ENCODE results near the gene ABCC2. TPM values are rescaled to one million over a fixed set of nuclear protein-coding genes. Genes with fewer than 3 reads are reported as not detected.
"Not testable (repeated sequence)": the region's sequence is repeated elsewhere in the genome, so short reads cannot be mapped to it uniquely, and the experiment has no call there.

The ABCC2 gene
- total RNA-seq (2021), result 1.1 and 1.3 TPM in 2 replicates
- percentile 31 among the genes with signal in this experiment for Bru-seq, nascent RNA
- percentile 39 among the genes with signal in this experiment for BruChase-seq, experiment 1, labeled RNA remaining after a 2-hour chase
- percentile 38 among the genes with signal in this experiment for BruChase-seq, experiment 2, labeled RNA remaining after a 6-hour chase
- long read RNA-seq, result 0 reads

DNA sequence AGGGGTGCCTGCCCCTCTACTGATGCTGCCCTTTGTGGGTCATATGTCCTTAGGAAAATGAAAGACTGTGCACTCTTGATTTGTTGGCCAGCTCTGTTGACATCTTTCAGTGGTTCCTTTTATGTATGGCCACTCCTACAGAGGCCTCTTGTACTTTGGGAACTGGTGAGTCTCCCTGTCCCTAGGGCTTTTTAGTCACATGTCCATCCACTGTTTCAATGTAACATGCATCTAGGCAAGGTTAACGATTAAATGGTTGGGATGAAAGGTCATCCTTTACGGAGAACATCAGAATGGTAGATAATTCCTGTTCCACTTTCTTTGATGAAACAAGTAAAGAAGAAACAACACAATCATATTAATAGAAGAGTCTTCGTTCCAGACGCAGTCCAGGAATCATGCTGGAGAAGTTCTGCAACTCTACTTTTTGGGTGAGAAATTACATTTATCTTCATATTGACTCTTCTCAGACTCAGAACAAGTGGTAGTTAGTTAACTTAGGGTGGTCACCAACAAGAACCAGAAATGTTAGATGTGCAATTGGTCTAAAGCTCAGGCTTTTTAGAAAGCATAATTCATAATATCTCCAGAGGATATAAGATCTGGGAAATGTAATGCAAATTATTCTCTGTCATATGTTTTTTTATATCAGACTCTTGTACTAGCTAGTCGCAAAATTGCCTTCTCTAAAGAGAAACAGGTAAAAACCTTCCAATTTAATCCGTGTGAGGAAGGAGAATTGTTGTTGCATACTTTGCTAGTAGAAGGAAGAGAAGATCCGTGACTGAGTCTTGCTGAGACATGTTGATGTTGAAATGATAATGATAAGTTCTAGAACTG lies at the start of gene ABCC2:
ABCC2 (plus strand) TSS at position 194 of the 840 bp plus-strand sequence; CDS start at position 399, 205 bp downstream.
- no TSS peak for BruUV-seq (replicated peaks)
- Histone ChIP-seq H3K27ac (ENCODE audit: low read depth, low read length, poor library complexity, severe bottlenecking) (no peak within 1 kb of the TSS), H3K9me3 (ENCODE audit: low read depth, low read length, poor library complexity, severe bottlenecking) (no peaks in the 10 kb centered on the region), H3K4me1 (ENCODE audit: insufficient read depth, low read length, poor library complexity, severe bottlenecking) (peaks cover 16% of the 10 kb centered on the region), H3K4me3 (ENCODE audit: low read depth, low read length, poor library complexity, severe bottlenecking) (no peak within 1 kb of the TSS), H3K27me3 (replicated peaks; ENCODE audit: insufficient read depth, low read depth, low read length, poor library complexity) (no peaks in the 10 kb centered on the region), H3K36me3 (ENCODE audit: insufficient read depth, low read length, poor library complexity, severe bottlenecking) (no peaks in the 10 kb centered on the region)
- TF ChIP-seq, protein P1, sequence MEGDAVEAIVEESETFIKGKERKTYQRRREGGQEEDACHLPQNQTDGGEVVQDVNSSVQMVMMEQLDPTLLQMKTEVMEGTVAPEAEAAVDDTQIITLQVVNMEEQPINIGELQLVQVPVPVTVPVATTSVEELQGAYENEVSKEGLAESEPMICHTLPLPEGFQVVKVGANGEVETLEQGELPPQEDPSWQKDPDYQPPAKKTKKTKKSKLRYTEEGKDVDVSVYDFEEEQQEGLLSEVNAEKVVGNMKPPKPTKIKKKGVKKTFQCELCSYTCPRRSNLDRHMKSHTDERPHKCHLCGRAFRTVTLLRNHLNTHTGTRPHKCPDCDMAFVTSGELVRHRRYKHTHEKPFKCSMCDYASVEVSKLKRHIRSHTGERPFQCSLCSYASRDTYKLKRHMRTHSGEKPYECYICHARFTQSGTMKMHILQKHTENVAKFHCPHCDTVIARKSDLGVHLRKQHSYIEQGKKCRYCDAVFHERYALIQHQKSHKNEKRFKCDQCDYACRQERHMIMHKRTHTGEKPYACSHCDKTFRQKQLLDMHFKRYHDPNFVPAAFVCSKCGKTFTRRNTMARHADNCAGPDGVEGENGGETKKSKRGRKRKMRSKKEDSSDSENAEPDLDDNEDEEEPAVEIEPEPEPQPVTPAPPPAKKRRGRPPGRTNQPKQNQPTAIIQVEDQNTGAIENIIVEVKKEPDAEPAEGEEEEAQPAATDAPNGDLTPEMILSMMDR (conservative IDR thresholded peaks at IDR 0.05; ENCODE audit: low read depth, low read length), result no peak
- no peak for TF ChIP-seq EZH2 (IDR thresholded peaks at IDR 0.05; ENCODE audit: borderline replicate concordance, low read depth, low read length, poor library complexity, severe bottlenecking)
- DNase-seq (ENCODE audit: low spot score), result no peak
- ChIA-PET CTCF (no interaction called here), POLR2A (ENCODE audit: low non-redundant PET) (no interaction called here)
- intact Hi-C loops (cut with micrococcal nuclease; ENCODE audit: unreplicated experiment), result no loop called here

DNA sequence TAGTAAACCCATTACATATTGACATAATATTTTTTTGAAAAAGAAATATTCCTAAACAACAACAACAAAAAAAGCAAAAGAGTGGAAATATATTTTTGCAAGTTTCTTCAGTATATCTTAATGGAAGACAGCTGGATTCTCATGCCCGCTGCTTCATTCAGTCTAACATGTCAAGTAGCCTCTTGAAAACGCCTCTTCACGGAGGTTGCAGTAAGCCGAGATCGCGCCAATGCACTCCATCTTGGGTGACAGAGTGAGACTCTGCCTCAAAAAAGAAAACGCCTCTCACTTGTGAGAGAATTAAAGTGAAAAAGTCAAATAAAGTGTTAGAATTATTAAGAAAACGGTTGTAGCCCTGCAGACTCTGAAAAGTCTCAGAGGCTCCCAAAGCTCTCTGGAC lies 49.1 kb upstream of the ABCC2 start:
- H3K27me3 ChIP-seq (replicated peaks; ENCODE audit: insufficient read depth, low read depth, low read length, poor library complexity), result no peaks in the 10 kb centered on the region
- H3K4me3 ChIP-seq (ENCODE audit: low read depth, low read length, poor library complexity, severe bottlenecking), result peak overlapping the region; percentile 80
- no peak for TF ChIP-seq EZH2 (IDR thresholded peaks at IDR 0.05; ENCODE audit: borderline replicate concordance, low read depth, low read length, poor library complexity, severe bottlenecking)
- TF ChIP-seq, protein P1 (conservative IDR thresholded peaks at IDR 0.05; ENCODE audit: low read depth, low read length), result no peak
- no peaks in the 10 kb centered on the region for H3K4me1 ChIP-seq (ENCODE audit: insufficient read depth, low read length, poor library complexity, severe bottlenecking)
- intact Hi-C loops (cut with micrococcal nuclease; ENCODE audit: unreplicated experiment), result no loop called here
- H3K27ac ChIP-seq (ENCODE audit: low read depth, low read length, poor library complexity, severe bottlenecking), result no peak overlapping the region
- POLR2A ChIA-PET (ENCODE audit: low non-redundant PET), result no interaction called here
- no peaks in the 10 kb centered on the region for H3K9me3 ChIP-seq (ENCODE audit: low read depth, low read length, poor library complexity, severe bottlenecking)
- no TSS peak for BruUV-seq (replicated peaks)
- H3K36me3 ChIP-seq (ENCODE audit: insufficient read depth, low read length, poor library complexity, severe bottlenecking), result peaks cover 21% of the 10 kb centered on the region
- CTCF ChIA-PET, result interaction anchor here (0.6 kb wide), 1 partner anchor 94 kb away, joined by 5 read pairs; no protein-coding TSS in a partner anchor
- DNase-seq (ENCODE audit: low spot score), result no peak

DNA sequence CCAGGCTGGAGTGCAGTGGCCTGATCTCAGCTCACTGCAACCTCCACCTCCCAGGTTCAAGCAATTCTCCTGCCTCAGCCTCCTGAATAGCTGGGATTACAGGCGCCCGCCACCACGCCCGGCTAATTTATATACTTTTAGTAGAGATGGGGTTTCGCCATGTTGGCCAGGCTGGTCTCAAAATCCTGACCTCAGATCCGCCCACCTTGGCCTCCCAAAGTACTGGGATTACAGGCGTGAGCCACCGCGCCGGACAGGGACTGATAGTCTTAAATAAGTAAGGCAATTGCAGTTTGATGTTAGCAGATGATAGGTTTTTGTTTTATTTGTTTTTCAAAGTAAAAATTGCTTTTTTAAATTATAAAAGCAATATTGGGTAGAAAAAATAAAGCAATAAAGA lies 48.3 kb upstream of the ABCC2 start:
- DNase-seq (ENCODE audit: low spot score); POLR2A ChIA-PET (ENCODE audit: low non-redundant PET); H3K4me1 ChIP-seq (ENCODE audit: insufficient read depth, low read length, poor library complexity, severe bottlenecking); H3K27ac ChIP-seq (ENCODE audit: low read depth, low read length, poor library complexity, severe bottlenecking); BruUV-seq (replicated peaks); CTCF ChIA-PET; H3K4me3 ChIP-seq (ENCODE audit: low read depth, low read length, poor library complexity, severe bottlenecking); intact Hi-C loops (cut with micrococcal nuclease; ENCODE audit: unreplicated experiment); H3K9me3 ChIP-seq (ENCODE audit: low read depth, low read length, poor library complexity, severe bottlenecking); H3K27me3 ChIP-seq (replicated peaks; ENCODE audit: insufficient read depth, low read depth, low read length, poor library complexity): not testable (repeated sequence)
- peaks cover 28% of the 10 kb centered on the region for H3K36me3 ChIP-seq (ENCODE audit: insufficient read depth, low read length, poor library complexity, severe bottlenecking)

Data from A673 (cell line).